ENCODE data around the gene NDUFA3. TPM values are rescaled to one million over a fixed set of nuclear protein-coding genes. Genes with fewer than 3 reads are reported as not detected.

Gene NDUFA3
- total RNA-seq, 2 donors from 2014 or later, result 196 to 229 TPM

GRCh38 chr19:54100561-54100960 lies 2.1 kb upstream of the NDUFA3 start, which contains the start of gene OSCAR:
Gene OSCAR (minus strand): TSS chr19:54100803. CDS start chr19:54100792, 11 bp downstream.
- Mint-ChIP-seq H3K27me3 (ENCODE audit: insufficient read depth) (peaks cover 14% of the 10 kb centered on the region), H3K27ac (no peak within 1 kb of the TSS), H3K9me3 (no peaks in the 10 kb centered on the region), H3K36me3 (ENCODE audit: low read depth) (peaks cover 6% of the 10 kb centered on the region), H3K4me3 (no peak within 1 kb of the TSS), H3K4me1 (peaks cover 3% of the 10 kb centered on the region)
- H3K9me3 ChIP-seq (ENCODE audit: control insufficient read depth, low read length), result no peaks in the 10 kb centered on the region
- TF ChIP-seq, protein P1, sequence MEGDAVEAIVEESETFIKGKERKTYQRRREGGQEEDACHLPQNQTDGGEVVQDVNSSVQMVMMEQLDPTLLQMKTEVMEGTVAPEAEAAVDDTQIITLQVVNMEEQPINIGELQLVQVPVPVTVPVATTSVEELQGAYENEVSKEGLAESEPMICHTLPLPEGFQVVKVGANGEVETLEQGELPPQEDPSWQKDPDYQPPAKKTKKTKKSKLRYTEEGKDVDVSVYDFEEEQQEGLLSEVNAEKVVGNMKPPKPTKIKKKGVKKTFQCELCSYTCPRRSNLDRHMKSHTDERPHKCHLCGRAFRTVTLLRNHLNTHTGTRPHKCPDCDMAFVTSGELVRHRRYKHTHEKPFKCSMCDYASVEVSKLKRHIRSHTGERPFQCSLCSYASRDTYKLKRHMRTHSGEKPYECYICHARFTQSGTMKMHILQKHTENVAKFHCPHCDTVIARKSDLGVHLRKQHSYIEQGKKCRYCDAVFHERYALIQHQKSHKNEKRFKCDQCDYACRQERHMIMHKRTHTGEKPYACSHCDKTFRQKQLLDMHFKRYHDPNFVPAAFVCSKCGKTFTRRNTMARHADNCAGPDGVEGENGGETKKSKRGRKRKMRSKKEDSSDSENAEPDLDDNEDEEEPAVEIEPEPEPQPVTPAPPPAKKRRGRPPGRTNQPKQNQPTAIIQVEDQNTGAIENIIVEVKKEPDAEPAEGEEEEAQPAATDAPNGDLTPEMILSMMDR (conservative IDR thresholded peaks at IDR 0.05), result no peak
- no peak within 1 kb of the TSS for H3K9ac ChIP-seq (ENCODE audit: extremely low read depth, low read length, poor library complexity, severe bottlenecking)
- WGBS, 2 experiments (ENCODE audit: insufficient coverage in 1 of 2, insufficient read length in 1 of 2), result 93 to 100% methylated on average over 3 to 5 of the region's 5 CpGs
- H3K27me3 ChIP-seq (ENCODE audit: control insufficient read depth, insufficient read depth, low read length, poor library complexity, severe bottlenecking), result peaks cover 16% of the 10 kb centered on the region
- DNase-seq, result peak; percentile 52
- H3K27ac ChIP-seq (ENCODE audit: low read depth, low read length), result no peak within 1 kb of the TSS
- H3K36me3 ChIP-seq (ENCODE audit: control insufficient read depth, insufficient read depth, low read length), result peaks cover 4% of the 10 kb centered on the region
- no peak within 1 kb of the TSS for H3K4me3 ChIP-seq (ENCODE audit: low read length)
- H3K4me1 ChIP-seq (ENCODE audit: control insufficient read depth, insufficient read depth, low read length), result no peaks in the 10 kb centered on the region

GRCh38 chr19:54104998-54105715 lies 2.5 kb downstream of the NDUFA3 start:
- no peak for DNase-seq
- Histone ChIP-seq H3K27ac (ENCODE audit: low read depth, low read length) (no peak overlapping the region), H3K4me3 (ENCODE audit: low read length) (no peak overlapping the region), H3K27me3 (ENCODE audit: control insufficient read depth, insufficient read depth, low read length, poor library complexity, severe bottlenecking) (no peaks in the 10 kb centered on the region), H3K36me3 (ENCODE audit: control insufficient read depth, insufficient read depth, low read length) (peaks cover 29% of the 10 kb centered on the region), H3K4me1 (ENCODE audit: control insufficient read depth, insufficient read depth, low read length) (no peaks in the 10 kb centered on the region), H3K9ac (ENCODE audit: extremely low read depth, low read length, poor library complexity, severe bottlenecking) (no peak overlapping the region), H3K9me3 (ENCODE audit: control insufficient read depth, low read length) (no peaks in the 10 kb centered on the region)
- Mint-ChIP-seq H3K4me1 (peaks cover 6% of the 10 kb centered on the region), H3K9me3 (no peaks in the 10 kb centered on the region), H3K36me3 (ENCODE audit: low read depth) (peaks cover 45% of the 10 kb centered on the region), H3K4me3 (peak overlapping the region; percentile 97), H3K27ac (no peak overlapping the region), H3K27me3 (ENCODE audit: insufficient read depth) (no peaks in the 10 kb centered on the region)
- 88 to 95% methylated on average over 8 to 11 of the region's 11 CpGs for WGBS, 2 experiments (ENCODE audit: insufficient coverage in 1 of 2, insufficient read length in 1 of 2)
- TF ChIP-seq, protein P1 (conservative IDR thresholded peaks at IDR 0.05), result no peak

- Mint-ChIP-seq H3K4me1 (peaks cover 6% of the 10 kb centered on the region), H3K9me3 (no peaks in the 10 kb centered on the region), H3K27ac (no peak overlapping the region), H3K27me3 (ENCODE audit: insufficient read depth) (no peaks in the 10 kb centered on the region), H3K36me3 (ENCODE audit: low read depth) (peaks cover 51% of the 10 kb centered on the region), H3K4me3 (no peak overlapping the region)
- H3K4me3 ChIP-seq (ENCODE audit: low read length), result no peak overlapping the region
- DNase-seq, result peak; percentile 35
- no peaks in the 10 kb centered on the region for H3K9me3 ChIP-seq (ENCODE audit: control insufficient read depth, low read length)
- H3K27me3 ChIP-seq (ENCODE audit: control insufficient read depth, insufficient read depth, low read length, poor library complexity, severe bottlenecking), result no peaks in the 10 kb centered on the region
- 91 to 92% methylated on average over 6 to 10 of the region's 10 CpGs for WGBS, 2 experiments (ENCODE audit: insufficient coverage in 1 of 2, insufficient read length in 1 of 2)
- TF ChIP-seq, protein P1 (conservative IDR thresholded peaks at IDR 0.05), result no peak
- H3K4me1 ChIP-seq (ENCODE audit: control insufficient read depth, insufficient read depth, low read length), result no peaks in the 10 kb centered on the region
- H3K27ac ChIP-seq (ENCODE audit: low read depth, low read length), result no peak overlapping the region
- no peak overlapping the region for H3K9ac ChIP-seq (ENCODE audit: extremely low read depth, low read length, poor library complexity, severe bottlenecking)
- peaks cover 32% of the 10 kb centered on the region for H3K36me3 ChIP-seq (ENCODE audit: control insufficient read depth, insufficient read depth, low read length)
Measured at GRCh38 chr19:54105796-54106195, 3.1 kb downstream of the NDUFA3 start.
